ENCODE results near the gene LRRC27. TPM values are rescaled to one million over a fixed set of nuclear protein-coding genes. Genes with fewer than 3 reads are reported as not detected.

Gene LRRC27
- total RNA-seq, 2 experiments from 2014 or later = 13.0 to 17.3 TPM

- no peak for DNase-seq (ENCODE audit: low spot score)
- H2AFZ ChIP-seq (ENCODE audit: low read length) = no peak overlapping the region
- no TSS peak for BruUV-seq (replicated peaks)
- no peaks in the 10 kb centered on the region for H3K9me2 ChIP-seq (ENCODE audit: insufficient read depth, low read length)
- no peaks in the 10 kb centered on the region for H3K36me3 ChIP-seq (ENCODE audit: insufficient read depth, low read length)
- no peaks in the 10 kb centered on the region for H3K9me3 ChIP-seq (ENCODE audit: low read length)
- no peak overlapping the region for H3K4me2 ChIP-seq (ENCODE audit: low read length)
- no peaks in the 10 kb centered on the region for H3K4me1 ChIP-seq (ENCODE audit: insufficient read depth, low read length, poor library complexity, severe bottlenecking)
- intact Hi-C loops (cut with micrococcal nuclease; ENCODE audit: unreplicated experiment) = no loop called here
- H3K27ac ChIP-seq (ENCODE audit: low read depth, low read length, poor library complexity, severe bottlenecking) = no peak overlapping the region
- no peak for TF ChIP-seq CTCF (conservative IDR thresholded peaks at IDR 0.05; ENCODE audit: low read length)
- no peak for TF ChIP-seq EZH2phosphoT487 (IDR thresholded peaks at IDR 0.05; ENCODE audit: borderline replicate concordance, low read depth, low read length)
- ChIA-PET CTCF (ENCODE audit: unreplicated experiment) (no interaction called here), POLR2A (no interaction called here)
- no peaks in the 10 kb centered on the region for H3K79me2 ChIP-seq (ENCODE audit: insufficient read depth, low read depth, low read length)
- H3K4me3 ChIP-seq (ENCODE audit: low read depth, low read length, poor library complexity, severe bottlenecking) = no peak overlapping the region
- H4K20me1 ChIP-seq (ENCODE audit: insufficient read depth, low read length) = no peaks in the 10 kb centered on the region
Observed at GRCh38 chr10:132311338-132311939, 20.6 kb upstream of the LRRC27 start.

GRCh38 chr10:132313305-132313704 is 18.7 kb upstream of the LRRC27 start:
- Histone ChIP-seq H4K20me1 (ENCODE audit: insufficient read depth, low read length) (no peaks in the 10 kb centered on the region), H3K27ac (ENCODE audit: low read depth, low read length, poor library complexity, severe bottlenecking) (no peak overlapping the region), H2AFZ (ENCODE audit: low read length) (no peak overlapping the region), H3K4me3 (ENCODE audit: low read depth, low read length, poor library complexity, severe bottlenecking) (no peak overlapping the region), H3K9me3 (ENCODE audit: low read length) (no peaks in the 10 kb centered on the region), H3K36me3 (ENCODE audit: insufficient read depth, low read length) (no peaks in the 10 kb centered on the region), H3K4me1 (ENCODE audit: insufficient read depth, low read length, poor library complexity, severe bottlenecking) (no peaks in the 10 kb centered on the region), H3K4me2 (ENCODE audit: low read length) (no peak overlapping the region), H3K9me2 (ENCODE audit: insufficient read depth, low read length) (no peaks in the 10 kb centered on the region), H3K79me2 (ENCODE audit: insufficient read depth, low read depth, low read length) (no peaks in the 10 kb centered on the region)
- CTCF ChIA-PET (ENCODE audit: unreplicated experiment) = no interaction called here
- DNase-seq (ENCODE audit: low spot score) = no peak
- TF ChIP-seq EZH2phosphoT487 (IDR thresholded peaks at IDR 0.05; ENCODE audit: borderline replicate concordance, low read depth, low read length) = no peak
- no peak for TF ChIP-seq CTCF (conservative IDR thresholded peaks at IDR 0.05; ENCODE audit: low read length)
- POLR2A ChIA-PET = no interaction called here
- intact Hi-C loops (cut with micrococcal nuclease; ENCODE audit: unreplicated experiment) = no loop called here
- no TSS peak for BruUV-seq (replicated peaks)

- no peak overlapping the region for H2AFZ ChIP-seq (ENCODE audit: low read length)
- no peak overlapping the region for H3K4me2 ChIP-seq (ENCODE audit: low read length)
- intact Hi-C loops (cut with micrococcal nuclease; ENCODE audit: unreplicated experiment) = no loop called here
- ChIA-PET CTCF (ENCODE audit: unreplicated experiment) (no interaction called here), POLR2A (no interaction called here)
- no peaks in the 10 kb centered on the region for H3K9me2 ChIP-seq (ENCODE audit: insufficient read depth, low read length)
- TF ChIP-seq EZH2phosphoT487 (IDR thresholded peaks at IDR 0.05; ENCODE audit: borderline replicate concordance, low read depth, low read length) (no peak), CTCF (conservative IDR thresholded peaks at IDR 0.05; ENCODE audit: low read length) (no peak)
- no peaks in the 10 kb centered on the region for H3K9me3 ChIP-seq (ENCODE audit: low read length)
- DNase-seq (ENCODE audit: low spot score) = no peak
- H3K4me3 ChIP-seq (ENCODE audit: low read depth, low read length, poor library complexity, severe bottlenecking) = no peak overlapping the region
- H3K27ac ChIP-seq (ENCODE audit: low read depth, low read length, poor library complexity, severe bottlenecking) = no peak overlapping the region
- no peaks in the 10 kb centered on the region for H3K79me2 ChIP-seq (ENCODE audit: insufficient read depth, low read depth, low read length)
- H4K20me1 ChIP-seq (ENCODE audit: insufficient read depth, low read length) = no peaks in the 10 kb centered on the region
- no peaks in the 10 kb centered on the region for H3K4me1 ChIP-seq (ENCODE audit: insufficient read depth, low read length, poor library complexity, severe bottlenecking)
- H3K36me3 ChIP-seq (ENCODE audit: insufficient read depth, low read length) = no peaks in the 10 kb centered on the region
- BruUV-seq (replicated peaks) = no TSS peak
Observed at GRCh38 chr10:132313865-132314264, 18.1 kb upstream of the LRRC27 start.
